HG03095 (cell line): ENCODE measurements around the gene PCSK4.
"Not testable (repeated sequence)": the region's sequence is repeated elsewhere in the genome, so short reads cannot be mapped to it uniquely, and the experiment has no call there.

Experiments used
- ATAC-seq: cut with Tn5 transposase; IDR thresholded peaks from one replicate; pipeline ENCODE4 v1.9.1; 2021; ENCODE audit warnings: moderate library complexity; ENCODE audit not compliant: unreplicated experiment

Gene PCSK4

GRCh38 chr19:1490311-1491113 is at the start of gene PCSK4:
Gene PCSK4, minus strand, starts transcription at chr19:1490350. Its CDS starts 4 bp downstream, at chr19:1490346.
- peak; percentile 69 for ATAC-seq

GRCh38 chr19:1539749-1540148 is 49.6 kb upstream of the PCSK4 start:
- ATAC-seq: not testable (repeated sequence)

- ATAC-seq: no peak
Observed at GRCh38 chr19:1538978-1539377, 48.8 kb upstream of the PCSK4 start.

GRCh38 chr19:1535699-1536098 is 45.5 kb upstream of the PCSK4 start:
- not testable (repeated sequence) for ATAC-seq

GRCh38 chr19:1534972-1535371 is 44.8 kb upstream of the PCSK4 start:
- ATAC-seq: no peak

GRCh38 chr19:1533510-1534150 is 43.5 kb upstream of the PCSK4 start:
- no peak for ATAC-seq

- no peak for ATAC-seq
Observed at GRCh38 chr19:1532003-1532402, 41.9 kb upstream of the PCSK4 start.

- no peak for ATAC-seq
Observed at GRCh38 chr19:1531587-1531986, 41.4 kb upstream of the PCSK4 start.

- ATAC-seq: not testable (repeated sequence)
Observed at GRCh38 chr19:1530856-1531255, 40.7 kb upstream of the PCSK4 start.

GRCh38 chr19:1529430-1529816 is 39.3 kb upstream of the PCSK4 start:
- ATAC-seq: no peak

GRCh38 chr19:1528596-1529429 is 38.7 kb upstream of the PCSK4 start:
- ATAC-seq: no peak

- ATAC-seq: no peak
Observed at GRCh38 chr19:1527650-1528309, 37.6 kb upstream of the PCSK4 start.

GRCh38 chr19:1526979-1527649 is 37.0 kb upstream of the PCSK4 start:
- no peak for ATAC-seq

GRCh38 chr19:1526066-1526778 is 36.1 kb upstream of the PCSK4 start:
- ATAC-seq: no peak

- no peak for ATAC-seq
Observed at GRCh38 chr19:1525343-1525742, 35.2 kb upstream of the PCSK4 start.

- no peak for ATAC-seq
Observed at GRCh38 chr19:1524972-1525325, 34.8 kb upstream of the PCSK4 start.

GRCh38 chr19:1524287-1524971 is 34.3 kb upstream of the PCSK4 start:
- ATAC-seq: no peak

- ATAC-seq: no peak
Observed at GRCh38 chr19:1523412-1524286, 33.5 kb upstream of the PCSK4 start, which contains the start of gene PLK5. Gene PLK5, plus strand, starts transcription at chr19:1524077. Its CDS starts 2,920 bp downstream, at chr19:1526997.
